B cell (primary cell): ENCODE measurements around the gene LRRN3. TPM values are rescaled to one million over a fixed set of nuclear protein-coding genes. Genes with fewer than 3 reads are reported as not detected.

ENCODE experiments used
- ATAC-seq: fragments of 200-7000 bp; cut with Tn5 transposase; one replicate; pipeline ENCODE4 v1.10.0; 2021; ENCODE audit warnings: low read depth, mild to moderate bottlenecking, moderate number of reproducible peaks, moderate library complexity
- CTCF ChIA-PET: fragments of 350-600 bp; sonication (Branson Sonifier 250); formaldehyde crosslinking; loops from one replicate; lab custom pipeline; 2021; ENCODE audit warnings: antibody characterized with exemption, inconsistent platforms; lab: Charles Lee
- POLR2A ChIA-PET: fragments of 350-600 bp; sonication (Branson Sonifier 250); formaldehyde crosslinking; loops from one replicate; lab custom pipeline; 2021; ENCODE audit warnings: antibody characterized with exemption; lab: Charles Lee
- DNase-seq: peaks from one replicate; pipeline ENCODE4 v3.0.0; 2013
- H2AFZ ChIP-seq: 2 replicates; pipeline ENCODE4 v1.6.1; 2012; ENCODE audit warnings: mild to moderate bottlenecking, low read depth, low read length; ENCODE audit not compliant: insufficient read depth, poor library complexity, severe bottlenecking
- H3K27ac ChIP-seq, 2 donors: 1 replicate in 1 of 2; 2 replicates in 1 of 2; pipeline ENCODE4 v1.5.1; 2012 to 2013; ENCODE audit warnings: low read length in 2 of 2, mild to moderate bottlenecking in 2 of 2, moderate library complexity in 1 of 2
- H3K27me3 ChIP-seq, 4 experiments: fragments of 200-600 bp in 1 of 4; sonication (generic) in 1 of 4; replicated peaks in 1 of 4; 1 replicate in 2 of 4; 2 replicates in 2 of 4; pipeline versions ENCODE4 v1.6.1 to v1.7.0; 2013 to 2016; ENCODE audit warnings: low read length in 3 of 4, mild to moderate bottlenecking in 2 of 4, mixed read lengths in 1 of 4, moderate library complexity in 1 of 4; ENCODE audit not compliant: insufficient read depth in 4 of 4, control insufficient read depth in 3 of 4; ENCODE audit errors: control extremely low read depth in 1 of 4
- H3K36me3 ChIP-seq, 2 experiments: replicated peaks in 1 of 2; 1 replicate in 1 of 2; 2 replicates in 1 of 2; pipeline versions ENCODE4 v1.6.1 to v1.7.1; 2013; ENCODE audit warnings: low read length in 1 of 2; ENCODE audit not compliant: insufficient read depth in 2 of 2, control insufficient read depth in 1 of 2; ENCODE audit errors: control extremely low read depth in 1 of 2, extremely low read depth in 1 of 2
- H3K4me1 ChIP-seq, 2 donors: fragments of 200-600 bp in 1 of 2; sonication (generic) in 1 of 2; 1 replicate in 1 of 2; 2 replicates in 1 of 2; pipeline versions ENCODE4 v1.5.1 to v1.6.1; 2013 to 2017; ENCODE audit warnings: low read length in 2 of 2; ENCODE audit not compliant: control insufficient read depth in 2 of 2, insufficient read depth in 2 of 2
- H3K4me2 ChIP-seq: replicated peaks from 2 replicates; pipeline ENCODE3; 2012; ENCODE audit warnings: mild to moderate bottlenecking, low read depth, low read length; ENCODE audit not compliant: poor library complexity, severe bottlenecking
- H3K4me3 ChIP-seq, 5 experiments: fragments of 200-600 bp in 1 of 5; sonication (generic) in 1 of 5; 1 replicate in 3 of 5; 2 replicates in 2 of 5; pipeline versions ENCODE4 v1.5.1 to v1.7.0; 2011 to 2016; ENCODE audit warnings: low read length in 4 of 5, mild to moderate bottlenecking in 4 of 5, low read depth in 2 of 5, control low read depth in 1 of 5, moderate library complexity in 1 of 5; ENCODE audit not compliant: insufficient read depth in 1 of 5; ENCODE audit errors: control extremely low read depth in 1 of 5, extremely low read depth in 1 of 5
- H3K79me2 ChIP-seq: fragments of 200-600 bp; sonication (generic); one replicate; pipeline ENCODE4 v1.6.0; 2016; ENCODE audit warnings: low read length; ENCODE audit not compliant: control insufficient read depth, insufficient read depth
- H3K9ac ChIP-seq: fragments of 200-600 bp; sonication (generic); 2 replicates; pipeline ENCODE4 v1.6.1; 2017; ENCODE audit warnings: mild to moderate bottlenecking, low read length, moderate library complexity
- H3K9me3 ChIP-seq, 3 donors: one replicate each; pipeline versions ENCODE4 v1.6.1 to v1.7.1; 2013; ENCODE audit warnings: low read length in 2 of 3; ENCODE audit not compliant: control insufficient read depth in 2 of 3, insufficient read depth in 1 of 3; ENCODE audit errors: control extremely low read depth in 1 of 3
- H4K20me1 ChIP-seq: 2 replicates; pipeline ENCODE4 v1.6.0; 2012; ENCODE audit warnings: mild to moderate bottlenecking, low read length; ENCODE audit not compliant: insufficient read depth, control insufficient read depth, poor library complexity, severe bottlenecking
- H3K27ac Mint-ChIP-seq: one replicate; pipeline ENCODE4 v1.8.0; 2021; ENCODE audit warnings: mixed read lengths
- H3K27me3 Mint-ChIP-seq: one replicate; pipeline ENCODE4 v1.8.0; 2021; ENCODE audit warnings: mixed read lengths
- H3K4me1 Mint-ChIP-seq: one replicate; pipeline ENCODE4 v1.8.0; 2021; ENCODE audit warnings: mixed read lengths
- H3K4me3 Mint-ChIP-seq: one replicate; pipeline ENCODE4 v1.8.0; 2021; ENCODE audit warnings: mixed read lengths
- H3K9me3 Mint-ChIP-seq: one replicate; pipeline ENCODE4 v1.8.0; 2022; ENCODE audit warnings: mixed read lengths; ENCODE audit not compliant: insufficient read depth
- CTCF ChIP-seq: fragments of 200-600 bp; IDR thresholded peaks from one replicate; pipeline ENCODE4 v1.8.0; 2022; ENCODE audit warnings: antibody characterized with exemption, mild to moderate bottlenecking
- EZH2 ChIP-seq: IDR thresholded peaks from 2 replicates; pipeline ENCODE4 v1.6.1; 2012; ENCODE audit warnings: borderline replicate concordance, low read depth, mild to moderate bottlenecking, moderate library complexity, low read length; ENCODE audit not compliant: insufficient read depth, poor library complexity, severe bottlenecking
- WGBS: methylation state at CpG from one replicate; pipeline ENCODE4 v1.1.5; 2013; ENCODE audit warnings: missing lambda C conversion rate; ENCODE audit not compliant: insufficient coverage; 5-methylcytosine and 5-hydroxymethylcytosine counted together
- intact Hi-C: fragments of 100-400 bp; cut with micrococcal nuclease; formaldehyde crosslinking; loops from one replicate; pipeline ENCODE4 v1.10.0; 2022
- polyA plus RNA-seq: library from polyadenylated mRNA; depleted of rRNA; stranded (reverse); fragments of >200 nt; gene quantifications from 2 replicates; pipeline ENCODE4 v1.2.3, GENCODE V29; 2012
- total RNA-seq, 2 donors: library from RNA; stranded (reverse); fragments of 120-200 nt in 1 of 2; gene quantifications; 1 replicate in 1 of 2; 2 replicates in 1 of 2; pipeline versions ENCODE4 v1.2.3 to v1.2.4, GENCODE V29; 2013 to 2022

The LRRN3 gene
- total and polyA plus RNA-seq, 2 donors (not counting 1 experiment from before 2014, with no cell fraction given) = 0.03 to 0.20 TPM

GRCh38 chr7:111112439-111112838, 21.5 kb downstream of the LRRN3 start:
- ATAC-seq (no peak), DNase-seq (no peak)
- Histone ChIP-seq H3K36me3 (no peaks in the 10 kb centered on the region), H3K4me2 (no peak overlapping the region), H3K27ac (no peak overlapping the region), H3K79me2 (no peaks in the 10 kb centered on the region), H3K27me3 (no peaks in the 10 kb centered on the region), H3K4me1 (no peaks in the 10 kb centered on the region), H2AFZ (no peak overlapping the region), H3K9ac (no peak overlapping the region), H4K20me1 (no peaks in the 10 kb centered on the region), H3K9me3 (no peaks in the 10 kb centered on the region), H3K4me3 (no peak overlapping the region)
- ChIA-PET POLR2A (no interaction called here), CTCF (interaction anchor here (1.2 kb wide), 1 partner anchor 13 kb away, joined by 3 read pairs; no protein-coding TSS in a partner anchor)
- Mint-ChIP-seq H3K27ac (no peak overlapping the region), H3K4me1 (no peaks in the 10 kb centered on the region), H3K4me3 (no peak overlapping the region), H3K9me3 (no peaks in the 10 kb centered on the region), H3K27me3 (no peaks in the 10 kb centered on the region)
- TF ChIP-seq CTCF (no peak), EZH2 (no peak)
- intact Hi-C loops = no loop called here
- no CpG with 5 or more reads among the region's 2 CpGs for WGBS

GRCh38 chr7:111113263-111114017, 22.5 kb downstream of the LRRN3 start:
- intact Hi-C loops = no loop called here
- H3K9ac ChIP-seq = no peak overlapping the region
- TF ChIP-seq CTCF (no peak), EZH2 (no peak)
- no peak overlapping the region for H3K4me3 ChIP-seq
- CTCF ChIA-PET = no interaction called here
- no peak overlapping the region for H3K4me2 ChIP-seq
- no CpG with 5 or more reads among the region's 1 CpG for WGBS
- no peak overlapping the region for H3K4me3 Mint-ChIP-seq
- H4K20me1 ChIP-seq = no peaks in the 10 kb centered on the region
- no peak overlapping the region for H2AFZ ChIP-seq
- H3K9me3 Mint-ChIP-seq = no peaks in the 10 kb centered on the region
- no peaks in the 10 kb centered on the region for H3K36me3 ChIP-seq
- H3K4me1 Mint-ChIP-seq = no peaks in the 10 kb centered on the region
- POLR2A ChIA-PET = no interaction called here
- H3K27me3 Mint-ChIP-seq = no peaks in the 10 kb centered on the region
- no peaks in the 10 kb centered on the region for H3K27me3 ChIP-seq
- no peak overlapping the region for H3K27ac ChIP-seq
- H3K9me3 ChIP-seq = no peaks in the 10 kb centered on the region
- H3K27ac Mint-ChIP-seq = no peak overlapping the region
- DNase-seq = no peak
- no peak for ATAC-seq
- no peaks in the 10 kb centered on the region for H3K79me2 ChIP-seq
- no peaks in the 10 kb centered on the region for H3K4me1 ChIP-seq
